SHP77 (cell line): ENCODE data around the gene CXCL10.

Experiments
- DNase-seq, 2 experiments: peaks; one replicate each; lab custom pipeline; 2025; lab: John Stamatoyannopoulos, UW

Gene CXCL10

DNA sequence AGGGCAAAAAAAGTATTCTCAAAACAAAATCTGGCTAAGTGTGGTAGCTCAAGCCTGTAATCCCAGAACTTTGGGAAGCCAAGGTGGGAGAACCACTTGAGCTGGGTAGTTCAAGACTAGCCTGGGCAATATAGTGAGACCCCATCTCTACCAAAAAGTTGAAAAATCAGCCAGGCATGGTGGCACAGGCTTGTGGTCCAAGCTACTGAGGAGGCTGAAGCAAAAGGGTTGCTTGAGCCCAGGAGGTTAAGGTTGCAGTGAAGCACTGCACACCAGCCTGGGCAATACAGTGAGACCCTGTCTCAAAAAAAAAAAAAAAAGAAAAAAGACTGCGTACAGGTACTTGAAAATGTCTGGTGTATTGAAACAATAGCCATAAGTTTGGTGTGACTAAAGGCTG is 30.8 kb downstream of the CXCL10 start:
- no peak for DNase-seq

DNA sequence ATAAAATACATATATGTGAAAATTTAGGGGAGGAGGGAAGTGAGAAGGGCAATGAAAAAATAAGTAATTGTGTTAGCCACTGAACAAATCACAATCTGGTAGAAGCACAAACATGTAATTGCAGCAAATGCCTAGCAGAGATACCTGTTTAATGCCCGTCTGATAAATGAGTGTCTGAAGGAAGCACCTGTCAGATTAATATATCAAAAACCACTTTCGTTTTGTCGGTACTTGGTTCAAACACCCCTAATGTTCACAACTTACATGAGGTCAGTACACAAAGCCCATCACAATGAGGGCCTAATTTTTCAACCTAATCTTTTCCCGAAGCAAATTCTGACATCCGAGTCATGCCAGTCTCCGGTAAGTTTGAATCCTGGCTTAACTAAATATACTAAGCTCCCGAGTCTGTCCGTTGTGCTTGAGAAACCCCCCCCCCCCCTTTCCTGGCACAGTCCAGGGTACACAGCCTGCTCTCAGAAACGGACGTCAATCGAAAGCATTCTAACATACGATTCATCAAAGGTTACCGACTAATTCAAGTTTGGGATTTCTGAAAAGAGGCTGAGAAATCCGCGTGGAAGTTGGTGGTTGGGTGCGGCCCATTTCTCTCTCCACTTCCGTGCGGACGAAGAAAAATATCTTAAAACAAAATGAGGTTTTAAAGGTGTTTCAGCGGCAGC is 33.3 kb downstream of the CXCL10 start:
- DNase-seq, result no peak

DNA sequence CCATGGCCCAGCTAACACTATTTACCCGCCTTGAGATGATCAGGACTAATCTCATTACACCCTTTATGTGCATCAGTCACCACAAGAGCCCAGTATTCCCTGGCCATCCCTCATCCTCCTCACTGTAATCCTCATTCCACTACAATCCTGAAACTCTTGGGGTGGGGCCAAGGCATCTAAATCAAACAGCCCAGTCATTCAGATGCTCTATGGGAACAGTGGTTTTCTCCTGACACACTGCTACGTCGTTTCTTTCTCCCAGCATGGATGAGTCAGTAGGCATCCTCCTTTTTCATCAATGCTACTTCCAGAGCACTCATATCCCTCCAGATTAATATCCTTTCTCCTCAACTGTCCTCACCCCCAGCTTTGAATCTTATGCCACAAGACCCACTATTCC is 38.2 kb downstream of the CXCL10 start:
- no peak for DNase-seq

DNA sequence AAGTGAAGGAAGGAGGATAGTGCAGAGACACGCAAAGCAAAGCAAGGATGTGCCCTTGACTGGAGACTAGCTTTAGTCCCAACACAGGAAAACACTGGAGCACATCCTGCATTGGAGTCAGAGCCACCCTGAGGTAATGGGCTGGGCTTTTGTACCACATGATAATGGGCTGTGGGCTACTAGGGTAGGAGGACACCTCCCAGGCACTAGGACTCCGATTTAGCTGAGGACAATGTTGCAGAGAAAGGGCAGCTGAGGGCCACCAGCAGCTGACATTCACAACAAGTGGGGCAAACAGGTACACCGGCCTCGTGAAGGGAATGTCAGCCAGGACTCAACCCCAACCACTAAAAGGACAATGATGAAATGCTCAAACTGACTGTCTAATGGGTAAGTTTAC is 42.7 kb downstream of the CXCL10 start:
- DNase-seq, result no peak

DNA sequence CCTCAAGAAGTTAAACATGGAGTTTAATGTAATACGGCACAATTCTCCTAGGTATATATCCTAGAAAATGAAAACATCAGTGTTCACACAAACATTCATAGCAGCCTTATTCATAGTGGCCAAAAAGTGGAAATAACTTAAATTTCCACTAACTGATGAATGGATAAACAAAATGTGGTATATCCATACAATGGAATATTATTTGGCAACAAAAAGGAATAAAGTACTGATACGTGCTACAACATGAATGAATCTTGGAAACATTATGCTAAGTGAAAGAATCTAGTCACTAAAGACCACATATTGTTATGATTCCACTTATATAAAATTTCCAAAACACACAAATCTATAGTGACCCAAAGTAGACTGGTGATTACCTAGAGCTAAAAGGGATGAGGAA is 47.1 kb downstream of the CXCL10 start:
- DNase-seq, result no peak

DNA sequence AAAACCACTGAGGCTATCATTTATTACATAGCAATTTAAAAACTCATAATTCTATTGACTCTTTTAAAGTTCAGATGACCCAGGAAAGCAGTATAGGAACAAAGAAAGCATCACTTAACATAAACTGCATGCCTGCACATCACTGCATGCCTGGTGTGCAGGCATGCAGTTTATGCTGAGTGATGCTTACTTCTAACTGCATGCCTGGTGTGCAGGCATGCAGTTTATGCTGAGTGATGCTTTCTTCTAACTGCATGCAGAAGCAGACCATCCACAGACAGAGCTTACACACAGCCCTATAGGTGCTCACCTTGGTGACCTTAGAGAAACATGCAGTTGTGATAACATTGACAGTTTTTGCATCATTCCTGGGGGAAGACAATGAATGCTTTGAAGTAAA is 49.5 kb downstream of the CXCL10 start:
- no peak for DNase-seq
